Stimulated activated CD8-positive, alpha-beta memory T cell treated with anti-CD3 and anti-CD28 coated beads, Interleukin-12 subunit alpha, Interleukin-12 subunit beta, amount 100 ng/mL, for 1 hour (primary cell): ENCODE results near the gene STK4.
"Not testable (repeated sequence)": the region's sequence is repeated elsewhere in the genome, so short reads cannot be mapped to it uniquely, and the experiment has no call there.

Source experiments
- DNase-seq: peaks from one replicate; pipeline ENCODE4 v3.0.0-alpha.2; 2020; ENCODE audit warnings: low read depth

STK4 gene

GRCh38 chr20:44988631-44989171, 22.4 kb downstream of the STK4 start:
- DNase-seq: no peak

GRCh38 chr20:44990425-44990824, 24.1 kb downstream of the STK4 start:
- no peak for DNase-seq

GRCh38 chr20:44990957-44991356, 24.6 kb downstream of the STK4 start:
- no peak for DNase-seq

DNA sequence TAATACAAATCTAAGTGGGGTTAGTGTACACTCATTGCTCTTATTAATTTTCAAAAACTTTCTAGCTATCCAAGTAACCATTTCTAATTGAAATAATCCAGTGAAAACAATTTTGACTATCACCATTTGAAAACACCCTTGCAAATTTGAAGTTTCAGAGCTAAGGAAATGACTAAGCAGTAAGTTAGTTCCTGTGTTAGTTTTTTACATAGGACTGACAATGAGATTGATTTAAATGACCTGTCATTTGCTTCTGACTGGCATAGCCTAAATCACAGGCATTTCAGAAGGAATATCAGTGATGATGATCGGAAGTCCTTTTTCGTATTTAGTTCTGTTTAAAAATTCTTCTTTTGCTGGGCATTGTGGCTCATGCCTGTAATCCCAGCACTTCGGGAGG, 27.0 kb downstream of the STK4 start:
- DNase-seq: no peak

- no peak for DNase-seq
These were observed 30.9 kb downstream of the STK4 start for GRCh38 chr20:44997171-44997570.

- no peak for DNase-seq
These were observed 31.4 kb downstream of the STK4 start for GRCh38 chr20:44997668-44998067.

GRCh38 chr20:45008521-45009049, 42.3 kb downstream of the STK4 start:
- no peak for DNase-seq

DNA sequence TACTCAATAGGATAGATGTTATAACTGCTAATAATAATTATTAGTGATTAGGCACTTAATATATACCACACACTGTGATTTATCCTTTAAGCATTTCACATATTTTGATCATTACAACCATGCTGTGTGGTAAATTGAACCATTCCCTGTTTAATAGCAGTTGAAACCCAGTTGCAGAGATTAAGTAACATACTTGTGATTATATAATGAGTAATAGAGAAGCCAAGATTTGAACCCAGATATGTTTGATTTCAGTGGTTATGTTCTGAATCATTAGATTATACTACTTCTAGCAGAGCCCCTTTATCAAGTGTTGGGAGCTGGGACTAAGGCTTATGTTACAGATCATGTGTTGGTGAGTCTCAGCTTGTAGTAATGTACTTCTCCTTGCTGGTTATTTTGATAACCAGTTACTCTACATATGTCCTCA, 44.1 kb downstream of the STK4 start:
- DNase-seq: no peak

DNA sequence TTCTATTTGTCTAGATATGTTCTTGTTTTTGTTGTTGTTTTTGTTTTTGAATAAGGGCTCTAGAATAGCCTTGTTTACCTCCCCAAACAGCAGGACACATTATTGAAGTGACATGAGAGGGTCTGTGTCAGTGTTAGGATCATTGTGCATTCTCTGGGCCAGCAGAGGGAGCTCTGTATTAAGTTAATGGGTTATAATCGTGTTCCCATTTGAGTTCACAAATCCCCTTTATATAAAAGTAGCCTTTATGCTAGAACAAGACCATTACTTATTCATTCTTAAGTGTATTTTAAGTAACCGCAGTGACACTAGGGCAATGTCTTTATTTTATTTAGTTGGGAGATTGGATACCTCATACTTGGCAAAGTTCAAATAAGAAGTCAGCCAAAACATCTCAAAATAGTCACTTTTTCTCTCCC, 44.8 kb downstream of the STK4 start:
- peak; percentile 27 for DNase-seq

GRCh38 chr20:45012682-45013302, 46.5 kb downstream of the STK4 start:
- DNase-seq: no peak

- not testable (repeated sequence) for DNase-seq
These were observed 47.8 kb downstream of the STK4 start for GRCh38 chr20:45014131-45014530.

DNA sequence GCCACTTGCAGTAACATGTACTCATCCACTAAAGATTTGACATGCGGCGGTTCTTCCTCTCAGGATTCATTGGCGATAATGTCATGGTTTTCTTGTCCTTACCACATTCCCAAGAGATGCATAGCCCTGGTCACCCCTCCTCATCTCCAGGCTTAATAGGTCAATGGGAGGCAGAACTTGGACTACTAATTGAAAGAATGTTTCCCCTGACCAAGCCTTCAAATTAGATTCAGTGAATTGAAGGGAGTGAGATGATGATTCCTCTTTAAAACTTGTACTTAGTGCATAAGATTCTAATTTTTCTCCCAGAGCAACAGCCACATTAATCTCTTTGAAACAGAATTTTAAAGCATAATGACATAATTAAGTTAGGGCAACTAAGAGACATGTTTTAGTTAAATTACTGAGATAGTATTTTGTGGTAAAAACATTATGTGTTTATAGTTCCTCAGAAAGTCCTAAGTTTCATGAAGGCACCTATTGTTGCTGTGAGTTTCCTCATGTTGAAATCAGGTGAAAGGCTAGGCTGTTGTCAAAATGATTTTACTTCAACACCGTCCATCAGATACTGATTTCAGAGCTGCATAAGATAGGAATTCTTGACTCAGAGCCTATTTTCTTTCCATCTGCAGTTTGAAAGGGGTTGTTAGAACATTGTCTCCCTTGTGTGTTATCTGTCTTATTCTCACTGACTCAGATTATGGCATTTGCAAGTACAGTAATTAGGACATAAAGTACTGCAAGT, 48.5 kb downstream of the STK4 start:
- DNase-seq: no peak

GRCh38 chr20:45016089-45016671, 49.9 kb downstream of the STK4 start:
- DNase-seq: no peak

DNA sequence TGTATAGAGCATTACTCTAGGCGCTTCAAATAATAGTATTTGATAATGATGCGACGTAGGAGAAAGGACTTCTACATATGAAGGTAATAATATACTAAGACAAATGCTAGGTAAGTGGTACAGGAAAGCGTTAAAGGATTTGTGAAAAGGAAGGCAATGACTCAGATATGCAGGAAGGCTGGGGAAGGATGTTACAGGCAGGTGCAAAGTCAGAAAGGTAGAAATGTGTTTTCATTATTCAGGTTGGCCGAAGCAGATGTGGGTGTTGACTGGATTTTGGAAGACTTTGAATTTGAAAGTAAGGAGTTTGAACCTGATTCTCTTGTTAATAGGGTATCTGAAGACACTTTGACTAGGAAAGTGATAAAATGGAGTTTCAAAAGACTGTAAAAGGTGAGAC, 51.0 kb downstream of the STK4 start:
- DNase-seq: no peak

GRCh38 chr20:45017857-45018256, 51.5 kb downstream of the STK4 start:
- DNase-seq: no peak

DNA sequence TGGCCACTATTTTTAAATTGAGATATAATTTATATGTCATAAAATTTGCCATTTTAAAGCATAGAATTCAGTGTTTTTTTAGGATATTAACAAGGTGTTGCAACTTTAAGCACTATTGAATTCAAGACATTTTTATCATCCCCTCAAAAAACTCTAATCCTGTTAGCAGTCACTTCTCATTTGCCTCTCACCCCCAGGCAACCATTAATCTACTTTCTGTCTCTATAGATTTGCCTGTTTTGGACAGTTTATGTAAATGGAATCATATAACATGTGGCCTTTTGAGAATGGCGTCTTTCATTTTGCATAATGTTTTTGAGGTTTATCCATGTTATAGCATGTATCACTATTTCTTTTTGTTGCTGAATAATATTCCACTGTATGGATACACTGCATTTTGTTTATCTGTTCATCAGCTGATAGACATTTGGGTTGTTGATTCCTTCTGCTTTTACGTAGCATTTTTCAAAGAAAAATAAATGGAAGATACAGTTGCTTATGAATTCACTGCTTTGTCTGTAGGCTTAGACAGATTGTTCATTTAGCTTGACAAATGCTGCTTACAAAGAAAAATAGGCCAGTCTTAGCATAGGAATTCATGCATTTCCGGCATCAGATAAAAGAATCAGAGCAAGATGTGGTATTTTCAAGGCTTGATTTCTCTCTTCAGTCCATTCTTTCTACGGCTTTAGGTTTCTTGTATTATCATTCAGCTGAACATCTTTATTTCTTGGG, 52.9 kb downstream of the STK4 start:
- DNase-seq: no peak

GRCh38 chr20:45019762-45020123, 53.4 kb downstream of the STK4 start:
- no peak for DNase-seq

GRCh38 chr20:45020236-45020886, 54.0 kb downstream of the STK4 start:
- DNase-seq: no peak

DNA sequence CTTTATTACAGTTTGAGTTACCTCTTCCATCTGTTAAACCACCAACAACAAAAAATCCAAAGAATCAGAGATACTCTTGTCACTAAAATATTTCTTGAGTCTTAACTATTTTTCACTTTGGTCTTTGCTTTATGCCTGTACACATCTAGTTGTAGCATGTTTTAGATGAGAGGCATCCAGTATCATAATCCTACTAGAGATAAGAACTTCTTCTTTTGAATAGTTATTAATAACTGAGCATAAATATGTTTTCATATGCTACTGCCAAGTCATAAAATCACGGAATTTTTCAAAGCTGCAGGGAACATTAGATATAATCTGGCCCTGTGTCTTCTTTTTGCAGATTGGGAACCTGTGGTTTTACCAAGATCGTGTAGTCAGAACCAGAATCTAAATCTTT, 55.3 kb downstream of the STK4 start:
- no peak for DNase-seq

- DNase-seq: not testable (repeated sequence)
These were observed 56.8 kb downstream of the STK4 start for GRCh38 chr20:45023140-45023539.

DNA sequence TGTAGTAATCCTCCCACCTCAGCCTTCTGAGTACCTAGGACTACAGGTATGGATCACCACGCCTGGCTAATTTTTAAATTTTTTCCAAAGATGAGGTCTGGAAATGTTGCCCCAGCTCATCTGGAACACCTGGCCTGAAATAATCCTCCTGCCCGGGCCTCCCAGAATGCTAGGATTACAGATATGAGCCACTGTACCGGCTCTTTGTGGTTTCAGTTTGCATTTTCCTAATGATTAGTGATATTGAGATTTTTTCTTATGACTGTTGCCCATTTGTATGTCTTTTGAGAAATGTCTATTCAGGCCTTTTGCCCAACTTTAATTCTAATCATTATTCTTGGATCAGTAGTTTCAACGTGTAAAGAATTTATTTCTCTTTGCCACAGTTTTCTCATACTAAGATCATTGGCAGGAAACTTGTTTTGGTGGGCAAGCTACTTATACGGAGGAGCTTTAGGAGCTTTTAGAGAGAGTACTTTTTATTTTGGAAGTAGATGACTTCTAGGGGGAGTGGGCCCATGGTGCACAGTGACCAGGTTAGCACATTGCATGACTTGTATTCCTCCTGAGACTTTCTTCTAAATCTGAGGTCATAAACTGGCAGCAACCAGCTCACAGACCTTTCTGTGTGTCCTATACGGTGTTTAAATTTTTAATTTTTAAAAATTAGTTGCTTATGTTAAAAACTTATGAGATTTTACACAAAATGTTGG, 62.3 kb downstream of the STK4 start:
- DNase-seq: no peak
